ENCODE results near the gene PIGU. TPM values are rescaled to one million over a fixed set of nuclear protein-coding genes. Genes with fewer than 3 reads are reported as not detected.

The PIGU gene
- total RNA-seq, 1 experiment from 2014 or later = 32.8 TPM

DNA sequence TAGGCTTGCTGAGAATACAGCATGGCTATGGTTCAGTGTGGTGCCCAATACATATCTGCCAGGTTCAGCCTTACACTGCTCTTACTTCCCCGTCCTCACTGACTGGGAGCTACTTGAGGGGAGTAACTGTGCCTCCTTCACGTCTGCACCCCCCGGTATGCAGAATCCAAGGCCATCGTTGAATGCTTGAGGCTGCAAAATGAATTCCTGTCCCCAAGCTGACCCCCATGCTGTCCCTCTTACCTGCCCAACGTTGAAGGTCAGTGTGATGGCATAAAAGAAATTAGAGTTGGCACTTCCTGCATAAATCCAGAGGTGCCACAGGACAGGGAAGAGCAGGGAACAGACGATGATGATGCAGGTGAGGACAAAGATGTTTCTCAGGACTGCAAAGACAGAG lies 102.0 kb downstream of the PIGU start:
- Histone ChIP-seq H3K4me1 (ENCODE audit: insufficient read depth, low read length) (no peaks in the 10 kb centered on the region), H3K27me3 (ENCODE audit: insufficient read depth, low read length) (no peaks in the 10 kb centered on the region), H2BK120ac (ENCODE audit: low read depth, low read length, poor library complexity, severe bottlenecking) (no peak overlapping the region), H3K56ac (ENCODE audit: insufficient read length, low read depth, low read length) (no peak overlapping the region), H4K20me1 (ENCODE audit: control insufficient read depth, insufficient read depth, insufficient read length) (no peaks in the 10 kb centered on the region), H4K5ac (ENCODE audit: insufficient read length, low read depth, low read length) (no peak overlapping the region), H3K9ac (ENCODE audit: extremely low read depth, insufficient read length, low read length) (no peak overlapping the region), H2BK15ac (ENCODE audit: low read depth, low read length) (no peak overlapping the region), H3K79me2 (ENCODE audit: insufficient read depth, low read length) (no peaks in the 10 kb centered on the region), H2AK5ac (ENCODE audit: insufficient read length, low read length) (no peak overlapping the region), H2AFZ (ENCODE audit: low read length) (no peak overlapping the region), H3K4ac (ENCODE audit: low read depth, low read length) (no peak overlapping the region), H3K18ac (ENCODE audit: insufficient read length, low read depth, low read length) (no peak overlapping the region), H3K23ac (ENCODE audit: insufficient read length, low read depth, low read length) (no peak overlapping the region), H3T11ph (ENCODE audit: low read length) (no peak overlapping the region), H3K4me2 (ENCODE audit: insufficient read depth, insufficient read length, low read length) (no peak overlapping the region), H3K23me2 (ENCODE audit: insufficient read length, low read depth, low read length, poor library complexity, severe bottlenecking) (no peaks in the 10 kb centered on the region), H4K91ac (ENCODE audit: insufficient read length, low read depth, low read length) (no peak overlapping the region), H3K9me3 (ENCODE audit: control insufficient read depth, low read depth, low read length) (no peaks in the 10 kb centered on the region), H3K27ac (ENCODE audit: insufficient read length, low read depth, low read length) (no peak overlapping the region), H2BK12ac (ENCODE audit: insufficient read length, low read depth, low read length) (no peak overlapping the region), H2BK5ac (ENCODE audit: insufficient read length, low read length) (no peak overlapping the region), H4K8ac (replicated peaks; ENCODE audit: insufficient read length, low read depth, low read length) (no peak overlapping the region), H3K14ac (ENCODE audit: insufficient read depth, low read length) (no peak overlapping the region), H3K79me1 (ENCODE audit: insufficient read depth, low read depth, low read length, poor library complexity, severe bottlenecking) (no peaks in the 10 kb centered on the region), H2BK20ac (ENCODE audit: low read depth, low read length, poor library complexity, severe bottlenecking) (no peak overlapping the region)
- TF ChIP-seq, protein P1, sequence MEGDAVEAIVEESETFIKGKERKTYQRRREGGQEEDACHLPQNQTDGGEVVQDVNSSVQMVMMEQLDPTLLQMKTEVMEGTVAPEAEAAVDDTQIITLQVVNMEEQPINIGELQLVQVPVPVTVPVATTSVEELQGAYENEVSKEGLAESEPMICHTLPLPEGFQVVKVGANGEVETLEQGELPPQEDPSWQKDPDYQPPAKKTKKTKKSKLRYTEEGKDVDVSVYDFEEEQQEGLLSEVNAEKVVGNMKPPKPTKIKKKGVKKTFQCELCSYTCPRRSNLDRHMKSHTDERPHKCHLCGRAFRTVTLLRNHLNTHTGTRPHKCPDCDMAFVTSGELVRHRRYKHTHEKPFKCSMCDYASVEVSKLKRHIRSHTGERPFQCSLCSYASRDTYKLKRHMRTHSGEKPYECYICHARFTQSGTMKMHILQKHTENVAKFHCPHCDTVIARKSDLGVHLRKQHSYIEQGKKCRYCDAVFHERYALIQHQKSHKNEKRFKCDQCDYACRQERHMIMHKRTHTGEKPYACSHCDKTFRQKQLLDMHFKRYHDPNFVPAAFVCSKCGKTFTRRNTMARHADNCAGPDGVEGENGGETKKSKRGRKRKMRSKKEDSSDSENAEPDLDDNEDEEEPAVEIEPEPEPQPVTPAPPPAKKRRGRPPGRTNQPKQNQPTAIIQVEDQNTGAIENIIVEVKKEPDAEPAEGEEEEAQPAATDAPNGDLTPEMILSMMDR (conservative IDR thresholded peaks at IDR 0.05) = no peak
- Mint-ChIP-seq H3K27me3 (ENCODE audit: low read depth) (no peaks in the 10 kb centered on the region), H3K27ac (peak overlapping the region in 1 of 3 experiments; percentile 36; a peak in 2 of 7 replicates), H3K4me1 (peaks cover 5 to 12% of the 10 kb centered on the region in 2 experiments; a peak in 3 of 4 replicates), H3K9me3 (no peaks in the 10 kb centered on the region), H3K36me3 (ENCODE audit: insufficient read depth in 1 of 3, low read depth in 3 of 3) (peaks cover 7 to 25% (median 13%) of the 10 kb centered on the region in 3 experiments; a peak in 5 of 7 replicates), H3K4me3 (no peak overlapping the region)
- DNase-seq = no peak
- WGBS (ENCODE audit: extremely low coverage, insufficient read length, low lambda C conversion rate) = no CpG with 5 or more reads among the region's 6 CpGs
